ENCODE data around the gene GGCX. TPM values are rescaled to one million over a fixed set of nuclear protein-coding genes. Genes with fewer than 3 reads are reported as not detected.

Gene GGCX
- total and polyA plus RNA-seq, 9 of the 15 experiments (the other 6 are each of a cell fraction or from before 2014, with no cell fraction given), result 14.4 to 47.1 (median 28.1) TPM

- peak; percentile 82 for TF ChIP-seq TAF1 (IDR thresholded peaks at IDR 0.05; ENCODE audit: control insufficient read depth, extremely low read depth, insufficient read depth, low read length, severe bottlenecking)
- TF ChIP-seq THAP12 (CRISPR knock-in tag; IDR thresholded peaks at IDR 0.05), result peak; percentile 74
- peak; percentile 70 for TF ChIP-seq HCFC1 (IDR thresholded peaks at IDR 0.05; ENCODE audit: low read depth, low read length)
- peak; percentile 82; the same call in 1 of the 2 replicates for TF ChIP-seq GTF2E2 (tag; IDR thresholded peaks at IDR 0.05)
- 0 out of 2 replicates have a peak, but pooled peaks have one; percentile 39 for TF ChIP-seq SMARCA5 (IDR thresholded peaks at IDR 0.05)
- peak; percentile 65; the same call in 1 of the 2 replicates for TF ChIP-seq RB1 (IDR thresholded peaks at IDR 0.05; ENCODE audit: low read depth)
- TF ChIP-seq TFAP4 (CRISPR knock-in tag; IDR thresholded peaks at IDR 0.05; ENCODE audit: borderline replicate concordance), result peak; percentile 96
- TF ChIP-seq DIDO1 (tag; IDR thresholded peaks at IDR 0.05; ENCODE audit: low read depth), result peak; percentile 53; the same call in 1 of the 2 replicates
- peak; percentile 99 for TF ChIP-seq E4F1 (CRISPR knock-in tag; IDR thresholded peaks at IDR 0.05; ENCODE audit: borderline replicate concordance)
- TF ChIP-seq HNRNPLL (IDR thresholded peaks at IDR 0.05; ENCODE audit: low read depth, low read length, poor library complexity, severe bottlenecking), result peak; percentile 66
- TF ChIP-seq ZNF253 (CRISPR knock-in tag; conservative IDR thresholded peaks at IDR 0.05), result no peak
- TF ChIP-seq IRF9 (tag; IDR thresholded peaks at IDR 0.05), result no peak
- TF ChIP-seq ZNF263 (CRISPR knock-in tag; IDR thresholded peaks at IDR 0.05; ENCODE audit: borderline replicate concordance), result peak; percentile 97
- no peak for TF ChIP-seq SNAPC5 (CRISPR knock-in tag; IDR thresholded peaks at IDR 0.05)
- TF ChIP-seq RBM14 (IDR thresholded peaks at IDR 0.05; ENCODE audit: borderline replicate concordance, insufficient read depth, low read depth, low read length), result no peak
- TF ChIP-seq GABPA (tag; conservative IDR thresholded peaks at IDR 0.05; ENCODE audit: low read depth), result peak; percentile 56
- TF ChIP-seq ZNF384 (IDR thresholded peaks at IDR 0.05; ENCODE audit: low read depth, low read length), result peak; percentile 38
- peak; percentile 75 for TF ChIP-seq ZBTB7A (IDR thresholded peaks at IDR 0.05; ENCODE audit: borderline replicate concordance, control insufficient read depth, low read depth, low read length)
- no peak for TF ChIP-seq NCOA6 (IDR thresholded peaks at IDR 0.05)
- TF ChIP-seq TAF7 (tag; IDR thresholded peaks at IDR 0.05), result peak; percentile 44; the same call in 1 of the 2 replicates
These were observed at the start of gene GGCX (continued) for GRCh38 chr2:85561280-85562212.

All from K562 (cell line).